ENCODE results near the gene PRDM16. TPM values are rescaled to one million over a fixed set of nuclear protein-coding genes. Genes with fewer than 3 reads are reported as not detected.

Gene PRDM16
- total RNA-seq, 4 donors from 2014 or later = 0.26 to 7.7 (median 0.35) TPM; not detected in 1

GRCh38 chr1:3133686-3134085 lies 64.7 kb downstream of the PRDM16 start:
- Histone ChIP-seq H3K4me3 (no peak overlapping the region), H3K27me3 (no peaks in the 10 kb centered on the region), H3K36me3 (no peaks in the 10 kb centered on the region), H3K4me1 (no peaks in the 10 kb centered on the region), H3K27ac (no peak overlapping the region), H3K9me3 (no peaks in the 10 kb centered on the region)
- DNase-seq = no peak
- intact Hi-C loops (cut with DNase I; ENCODE audit: low total_unique reads) = no loop called here
- TF ChIP-seq POLR2A (IDR thresholded peaks at IDR 0.05) = no peak

DNA sequence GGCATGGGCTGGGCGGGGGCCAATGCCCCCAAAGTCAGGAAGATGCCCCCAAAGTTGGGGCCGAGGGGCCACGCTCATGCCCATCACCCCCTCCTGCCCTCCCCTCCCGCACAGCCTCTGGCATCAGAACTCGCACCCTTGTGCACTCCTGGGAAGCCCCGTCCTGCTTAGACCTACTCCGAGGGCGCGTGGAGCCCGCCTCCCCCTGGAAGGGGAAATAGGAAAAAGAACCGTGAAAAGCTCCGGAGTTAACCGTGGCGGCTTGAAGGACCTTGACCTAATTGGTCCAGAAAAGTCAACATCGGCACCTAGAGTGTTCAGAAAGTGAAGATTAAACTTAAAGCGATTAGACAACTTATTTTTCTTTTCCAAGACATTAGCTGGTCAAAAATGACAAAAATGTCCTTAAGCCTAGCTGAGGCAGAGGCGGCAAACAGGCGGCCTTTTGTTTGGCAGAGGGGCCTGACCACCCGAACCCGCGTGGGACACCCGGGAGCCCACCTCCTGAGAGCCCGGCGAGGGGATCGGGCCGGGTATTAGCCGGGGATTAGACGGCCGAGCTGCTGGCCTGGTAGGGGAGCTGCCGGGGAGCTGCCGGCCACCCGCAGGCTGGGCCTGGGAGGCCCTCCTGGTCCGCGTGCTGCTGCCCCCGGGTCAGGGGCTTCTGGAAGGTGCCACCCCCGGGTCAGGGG lies 65.5 kb downstream of the PRDM16 start:
- TF ChIP-seq POLR2A (IDR thresholded peaks at IDR 0.05) = no peak
- TF ChIP-seq, protein P1, sequence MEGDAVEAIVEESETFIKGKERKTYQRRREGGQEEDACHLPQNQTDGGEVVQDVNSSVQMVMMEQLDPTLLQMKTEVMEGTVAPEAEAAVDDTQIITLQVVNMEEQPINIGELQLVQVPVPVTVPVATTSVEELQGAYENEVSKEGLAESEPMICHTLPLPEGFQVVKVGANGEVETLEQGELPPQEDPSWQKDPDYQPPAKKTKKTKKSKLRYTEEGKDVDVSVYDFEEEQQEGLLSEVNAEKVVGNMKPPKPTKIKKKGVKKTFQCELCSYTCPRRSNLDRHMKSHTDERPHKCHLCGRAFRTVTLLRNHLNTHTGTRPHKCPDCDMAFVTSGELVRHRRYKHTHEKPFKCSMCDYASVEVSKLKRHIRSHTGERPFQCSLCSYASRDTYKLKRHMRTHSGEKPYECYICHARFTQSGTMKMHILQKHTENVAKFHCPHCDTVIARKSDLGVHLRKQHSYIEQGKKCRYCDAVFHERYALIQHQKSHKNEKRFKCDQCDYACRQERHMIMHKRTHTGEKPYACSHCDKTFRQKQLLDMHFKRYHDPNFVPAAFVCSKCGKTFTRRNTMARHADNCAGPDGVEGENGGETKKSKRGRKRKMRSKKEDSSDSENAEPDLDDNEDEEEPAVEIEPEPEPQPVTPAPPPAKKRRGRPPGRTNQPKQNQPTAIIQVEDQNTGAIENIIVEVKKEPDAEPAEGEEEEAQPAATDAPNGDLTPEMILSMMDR (IDR thresholded peaks at IDR 0.05) = no peak
- H3K9me3 ChIP-seq = no peaks in the 10 kb centered on the region
- intact Hi-C loops (cut with DNase I; ENCODE audit: low total_unique reads) = no loop called here
- no peaks in the 10 kb centered on the region for H3K27me3 ChIP-seq
- H3K4me1 ChIP-seq = no peaks in the 10 kb centered on the region
- H3K27ac ChIP-seq = no peak overlapping the region
- no peaks in the 10 kb centered on the region for H3K36me3 ChIP-seq
- H3K4me3 ChIP-seq = no peak overlapping the region
- DNase-seq = no peak

DNA sequence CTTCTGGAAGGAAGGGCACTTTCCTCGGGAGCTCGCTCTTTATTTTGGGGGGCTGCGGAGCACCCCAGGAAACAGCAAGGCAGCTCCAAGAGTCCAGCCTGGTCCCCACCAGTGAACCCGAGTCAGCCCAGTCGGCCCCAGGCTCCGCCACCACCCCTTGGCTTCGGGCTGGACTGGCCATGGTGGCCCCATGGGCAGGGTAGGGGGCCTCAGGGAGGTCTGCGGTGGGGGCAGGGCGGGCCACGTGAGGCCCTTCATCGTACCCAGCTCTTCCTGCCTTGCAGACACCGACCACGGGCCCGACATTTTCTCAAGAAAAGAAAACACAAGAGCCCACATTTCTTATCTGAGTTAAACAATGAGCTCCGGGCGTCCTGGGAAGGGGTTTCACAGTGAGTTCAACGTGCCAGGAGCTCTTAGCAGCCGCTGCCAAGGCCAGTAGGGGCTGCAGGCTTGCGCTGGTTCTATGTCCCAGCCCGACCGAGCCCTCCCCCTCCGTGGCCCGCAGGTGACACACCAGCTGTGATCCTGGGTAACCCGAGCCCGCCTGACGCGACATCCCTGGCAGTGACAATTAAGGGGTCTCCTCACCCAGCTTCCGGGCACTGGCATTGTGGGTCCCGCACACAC lies 66.2 kb downstream of the PRDM16 start:
- H3K27me3 ChIP-seq = no peaks in the 10 kb centered on the region
- TF ChIP-seq POLR2A (IDR thresholded peaks at IDR 0.05) = no peak
- TF ChIP-seq, protein P1 (IDR thresholded peaks at IDR 0.05) = no peak
- H3K27ac ChIP-seq = no peak overlapping the region
- intact Hi-C loops (cut with DNase I; ENCODE audit: low total_unique reads) = no loop called here
- no peak overlapping the region for H3K4me3 ChIP-seq
- no peaks in the 10 kb centered on the region for H3K36me3 ChIP-seq
- no peak for DNase-seq
- H3K4me1 ChIP-seq = no peaks in the 10 kb centered on the region
- no peaks in the 10 kb centered on the region for H3K9me3 ChIP-seq

DNA sequence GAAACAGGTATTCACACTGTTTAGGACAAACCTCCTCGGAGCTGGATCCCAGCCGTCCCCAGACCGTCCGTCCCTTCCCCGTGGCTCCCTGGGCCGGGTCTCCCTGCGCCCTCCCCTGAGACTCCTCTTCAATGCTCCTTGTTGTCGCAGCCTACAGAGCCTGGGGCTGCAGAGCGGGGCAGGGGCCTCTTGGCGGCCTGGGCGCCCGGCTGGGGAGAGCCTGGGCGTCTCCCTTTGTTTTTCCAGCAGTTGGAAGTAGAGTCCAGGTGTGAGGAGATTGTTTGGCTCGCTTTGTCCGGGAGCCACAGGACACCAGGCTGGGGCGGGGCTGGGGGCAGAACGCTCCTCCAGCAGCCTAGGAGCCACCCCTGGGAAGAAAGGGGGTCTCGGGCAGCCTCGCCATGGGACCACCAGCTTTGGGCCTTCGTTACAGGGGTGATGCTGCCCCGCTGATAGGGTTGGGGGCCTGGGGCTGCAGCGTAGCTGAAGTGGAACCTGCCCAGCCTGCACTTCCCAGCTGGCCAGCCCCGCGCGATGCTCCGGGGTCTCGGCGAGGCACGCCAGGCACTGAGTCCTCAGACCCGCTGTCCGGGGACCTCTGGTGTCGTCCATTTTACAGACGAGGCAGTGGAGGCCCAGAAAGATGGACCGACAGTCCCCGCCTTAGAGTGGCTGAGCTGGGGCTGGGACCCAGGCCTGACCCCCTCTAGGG lies 66.9 kb downstream of the PRDM16 start:
- H3K4me3 ChIP-seq = no peak overlapping the region
- no peak for DNase-seq
- no peak overlapping the region for H3K27ac ChIP-seq
- TF ChIP-seq POLR2A (IDR thresholded peaks at IDR 0.05) = no peak
- TF ChIP-seq, protein P1 (IDR thresholded peaks at IDR 0.05) = no peak
- no peaks in the 10 kb centered on the region for H3K27me3 ChIP-seq
- no peaks in the 10 kb centered on the region for H3K9me3 ChIP-seq
- H3K36me3 ChIP-seq = no peaks in the 10 kb centered on the region
- no peaks in the 10 kb centered on the region for H3K4me1 ChIP-seq
- intact Hi-C loops (cut with DNase I; ENCODE audit: low total_unique reads) = no loop called here

GRCh38 chr1:3136532-3136931 lies 67.5 kb downstream of the PRDM16 start:
- intact Hi-C loops (cut with DNase I; ENCODE audit: low total_unique reads) = no loop called here
- H3K27me3 ChIP-seq = peaks cover 0 to 1% of the 10 kb centered on the region in 2 donors
- no peaks in the 10 kb centered on the region for H3K4me1 ChIP-seq
- H3K4me3 ChIP-seq = no peak overlapping the region
- H3K27ac ChIP-seq = no peak overlapping the region
- no peaks in the 10 kb centered on the region for H3K36me3 ChIP-seq
- H3K9me3 ChIP-seq = no peaks in the 10 kb centered on the region
- TF ChIP-seq, protein P1 (IDR thresholded peaks at IDR 0.05) = no peak
- no peak for TF ChIP-seq POLR2A (IDR thresholded peaks at IDR 0.05)
- DNase-seq = no peak

Measured in uterus (tissue), 4 donors.